ENCODE data around the gene UROC1.

The UROC1 gene

DNA sequence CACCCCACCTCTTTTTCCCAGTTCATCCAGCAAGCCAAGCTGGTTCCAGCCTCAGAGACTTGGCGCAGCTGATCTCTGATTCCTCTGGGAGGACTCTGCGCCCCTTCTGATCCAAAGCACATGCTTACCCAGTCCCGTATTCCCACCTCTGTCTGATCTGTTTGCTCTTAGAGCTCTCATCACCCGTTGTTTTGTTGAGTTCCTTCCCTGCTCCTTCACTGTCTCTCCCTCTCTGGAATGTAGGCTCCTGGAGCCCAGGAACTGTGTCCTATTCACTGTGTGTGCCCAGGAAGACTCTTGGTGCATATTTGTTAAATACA is 40.6 kb downstream of the UROC1 start:
- DNase-seq = no peak

- no peak for DNase-seq
Measured at GRCh38 chr3:126476166-126477060, 41.2 kb downstream of the UROC1 start.

GRCh38 chr3:126475413-126476114 is 42.0 kb downstream of the UROC1 start, which contains the start of gene ZXDC:
Gene ZXDC (minus strand): TSS chr3:126475891. CDS start chr3:126475865, 26 bp downstream.
- peak; percentile 93 to 94 for DNase-seq

DNA sequence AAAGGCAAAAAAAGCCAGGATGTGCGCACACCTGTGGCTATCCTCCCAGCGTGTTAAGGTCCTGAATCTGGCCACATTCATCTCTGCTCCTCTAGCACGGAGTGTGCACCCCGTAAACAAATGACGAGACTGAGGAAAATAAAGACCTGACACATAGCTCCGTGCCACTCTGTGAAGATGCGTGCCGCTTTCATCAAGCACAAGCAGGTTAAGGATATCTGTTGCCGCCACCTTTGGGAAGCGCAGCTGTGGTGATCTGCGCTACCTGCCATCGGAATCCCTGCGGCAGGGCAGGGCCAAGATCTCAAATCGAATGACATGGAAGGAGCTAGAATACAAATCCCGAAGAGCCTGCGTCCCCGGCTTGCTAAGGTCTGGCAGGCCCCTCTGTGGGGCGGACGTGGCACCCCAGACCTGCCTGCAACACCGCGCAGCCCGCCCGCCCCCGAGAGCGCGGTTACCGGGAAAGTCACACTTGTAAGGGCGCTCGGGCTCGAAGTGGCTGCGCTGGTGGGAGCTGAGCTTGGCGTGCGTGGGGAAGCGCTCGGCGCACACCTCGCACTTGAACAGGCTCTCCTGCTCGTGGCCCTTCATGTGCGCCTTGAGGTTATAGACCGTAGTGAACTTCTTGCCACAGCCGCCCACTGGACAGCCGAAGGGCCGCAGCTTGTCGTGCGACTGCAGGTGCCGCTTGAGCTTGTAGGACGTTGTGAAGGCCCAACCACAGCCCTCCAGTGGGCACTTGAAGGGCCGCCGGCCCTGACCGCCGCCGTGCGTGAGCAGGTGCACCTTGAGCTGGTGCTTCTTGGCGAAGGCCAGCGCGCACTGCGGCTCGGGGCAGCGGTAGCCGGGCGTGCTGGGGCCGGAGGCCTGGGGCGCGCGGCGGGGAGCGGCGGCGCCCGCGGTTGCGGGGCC is 42.8 kb downstream of the UROC1 start:
- DNase-seq = peak; percentile 39 to 43

GRCh38 chr3:126473292-126474168 is 44.0 kb downstream of the UROC1 start:
- DNase-seq = no peak

GRCh38 chr3:126472277-126473006 is 45.1 kb downstream of the UROC1 start:
- DNase-seq = peak; percentile 27 to 77

DNA sequence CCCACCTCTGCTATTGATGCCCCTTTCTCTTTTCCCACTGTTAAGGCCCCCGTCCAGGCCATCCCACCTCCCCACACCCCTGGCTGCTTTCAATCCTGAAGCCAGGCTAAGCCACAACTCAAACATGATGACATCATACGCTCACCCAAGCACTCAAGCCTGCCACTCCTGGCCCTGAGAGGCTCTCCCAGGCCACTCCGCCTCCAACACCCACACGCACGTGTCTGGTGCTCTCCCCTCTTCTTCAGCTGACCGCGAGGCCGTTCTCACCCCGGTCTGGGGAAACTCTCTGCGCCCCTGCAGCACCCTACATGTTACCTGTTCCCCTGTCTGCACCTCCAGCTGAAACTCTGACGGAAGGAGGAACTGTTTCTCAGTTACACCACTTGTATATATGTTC is 48.1 kb downstream of the UROC1 start:
- no peak for DNase-seq

DNA sequence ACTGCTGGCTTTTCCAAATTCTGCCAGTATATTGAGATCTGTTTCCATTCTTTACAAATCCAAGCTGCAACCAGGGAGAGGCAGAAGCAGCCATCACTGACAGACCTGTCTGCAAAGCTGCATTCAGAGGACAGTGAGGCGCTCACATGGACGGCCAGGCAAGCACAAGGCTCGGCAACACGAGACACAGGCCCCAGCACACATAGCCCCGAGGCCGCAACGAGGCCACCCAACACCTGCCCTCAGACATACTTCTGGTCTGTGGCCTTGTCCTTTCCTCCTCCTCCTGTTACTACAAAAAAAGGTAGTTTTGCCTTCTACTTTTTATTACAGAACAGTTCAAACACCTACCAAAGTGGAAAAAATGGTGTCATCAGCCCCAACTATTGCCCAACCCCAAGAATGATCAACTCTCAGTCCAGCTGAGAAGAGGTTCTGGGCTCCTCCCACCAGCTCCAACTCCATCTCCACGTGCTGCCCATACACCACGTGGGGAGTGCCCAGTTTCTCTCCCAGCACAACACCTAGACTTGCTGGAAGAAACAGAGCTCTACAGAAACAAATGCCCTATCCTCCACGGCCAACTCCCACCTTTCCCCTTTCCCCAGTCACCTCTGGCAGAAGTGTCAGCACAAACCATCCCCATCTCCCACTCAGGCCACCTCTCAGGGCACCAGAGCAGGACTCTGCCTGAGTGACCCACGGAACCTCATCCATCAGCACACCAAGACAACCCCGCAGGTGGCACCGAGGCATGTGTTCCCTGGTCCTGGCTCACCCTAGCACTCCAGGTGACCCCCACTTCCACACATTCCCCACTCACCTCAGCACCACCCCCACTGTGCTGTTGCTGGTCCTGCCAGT is 49.3 kb downstream of the UROC1 start:
- DNase-seq = no peak

GRCh38 chr3:126467611-126467955 is 50.0 kb downstream of the UROC1 start:
- no peak for DNase-seq

- DNase-seq = no peak
Measured at GRCh38 chr3:126466886-126467610, 50.5 kb downstream of the UROC1 start.

DNA sequence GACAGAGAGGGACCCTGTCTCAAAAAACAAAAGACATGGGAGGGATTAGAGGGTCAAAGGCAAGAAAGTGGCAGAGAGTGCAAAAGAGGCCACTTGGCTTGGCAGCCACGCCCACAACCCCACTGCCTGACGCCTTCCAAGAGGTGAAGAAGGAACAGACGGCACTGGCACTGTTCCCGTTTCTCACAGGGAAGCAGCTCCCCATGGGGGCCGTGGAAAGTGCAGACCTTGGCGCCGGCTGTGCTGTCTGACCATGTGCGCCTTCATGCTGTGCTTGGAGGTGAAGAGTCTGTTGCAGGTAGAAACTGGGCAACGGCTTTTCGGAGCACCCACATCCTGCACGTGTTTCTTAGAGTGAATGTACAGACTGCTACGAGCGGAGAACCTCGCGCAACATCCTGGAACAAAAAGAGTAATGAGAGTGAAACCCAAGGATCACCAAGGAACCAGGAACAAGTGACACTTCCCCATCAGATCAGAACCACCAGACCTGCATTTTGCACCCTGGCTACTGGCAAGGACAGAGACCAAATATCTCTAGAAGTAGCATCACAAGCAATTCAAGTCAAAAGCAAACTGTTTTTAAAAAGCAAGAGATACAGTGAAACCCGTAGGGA is 51.5 kb downstream of the UROC1 start:
- no peak for DNase-seq

- DNase-seq = no peak
Measured at GRCh38 chr3:126464997-126465396, 52.6 kb downstream of the UROC1 start.

DNA sequence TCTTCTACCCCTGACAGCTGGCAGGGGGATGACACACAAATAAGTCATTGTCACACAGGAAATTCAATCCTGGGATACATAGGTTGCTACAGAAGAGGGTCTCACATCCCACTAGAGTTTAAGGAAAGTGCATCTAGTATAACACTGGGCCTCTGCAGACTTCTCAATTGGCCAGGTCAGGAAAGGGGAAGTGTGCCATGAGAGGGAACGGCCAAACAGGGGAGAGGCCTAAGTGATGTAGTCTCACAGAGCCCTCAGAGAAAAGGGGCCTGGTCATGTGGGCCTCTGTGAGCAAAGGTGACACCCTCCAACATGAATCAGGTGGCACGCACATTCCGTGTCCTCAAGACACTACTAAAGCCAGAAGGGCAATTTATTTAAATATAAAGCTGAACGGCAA is 53.1 kb downstream of the UROC1 start:
- no peak for DNase-seq

DNA sequence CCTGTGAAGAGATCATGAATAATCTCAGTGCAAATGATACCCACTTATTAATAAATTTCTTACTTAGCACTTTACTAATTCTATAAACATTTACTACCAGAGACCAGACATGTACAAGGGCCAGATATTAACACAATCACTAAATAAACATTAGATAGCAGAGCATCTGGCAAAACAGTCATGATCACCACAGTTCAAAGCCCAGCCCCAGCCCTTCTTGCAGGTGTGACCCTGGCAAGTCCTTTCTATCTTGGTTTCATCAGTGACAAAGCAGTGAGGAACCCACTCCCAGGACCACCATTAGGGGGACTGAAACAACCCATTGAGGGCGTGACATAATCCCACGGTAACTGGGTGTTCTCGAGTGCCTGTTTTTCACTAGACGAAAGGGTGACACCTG is 53.5 kb downstream of the UROC1 start:
- no peak for DNase-seq

DNA sequence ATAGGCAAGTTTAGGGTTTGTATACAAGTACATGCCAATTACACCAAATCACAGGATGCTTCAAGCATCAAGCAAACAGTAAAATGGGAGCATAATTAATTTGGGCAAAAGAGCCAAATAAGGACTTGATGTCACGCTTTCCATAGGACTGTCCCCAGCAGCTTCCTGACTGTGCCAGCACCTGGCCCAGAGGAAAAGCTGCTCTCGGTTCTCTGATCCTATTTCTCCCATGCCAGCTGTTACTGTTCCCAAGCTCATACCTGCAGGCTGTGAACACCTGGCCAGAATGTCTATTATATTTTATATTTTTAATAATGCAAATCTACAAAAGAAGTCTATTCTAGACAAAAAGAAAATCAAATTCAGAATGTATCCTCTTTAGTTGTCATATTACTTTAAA is 54.1 kb downstream of the UROC1 start:
- no peak for DNase-seq

DNA sequence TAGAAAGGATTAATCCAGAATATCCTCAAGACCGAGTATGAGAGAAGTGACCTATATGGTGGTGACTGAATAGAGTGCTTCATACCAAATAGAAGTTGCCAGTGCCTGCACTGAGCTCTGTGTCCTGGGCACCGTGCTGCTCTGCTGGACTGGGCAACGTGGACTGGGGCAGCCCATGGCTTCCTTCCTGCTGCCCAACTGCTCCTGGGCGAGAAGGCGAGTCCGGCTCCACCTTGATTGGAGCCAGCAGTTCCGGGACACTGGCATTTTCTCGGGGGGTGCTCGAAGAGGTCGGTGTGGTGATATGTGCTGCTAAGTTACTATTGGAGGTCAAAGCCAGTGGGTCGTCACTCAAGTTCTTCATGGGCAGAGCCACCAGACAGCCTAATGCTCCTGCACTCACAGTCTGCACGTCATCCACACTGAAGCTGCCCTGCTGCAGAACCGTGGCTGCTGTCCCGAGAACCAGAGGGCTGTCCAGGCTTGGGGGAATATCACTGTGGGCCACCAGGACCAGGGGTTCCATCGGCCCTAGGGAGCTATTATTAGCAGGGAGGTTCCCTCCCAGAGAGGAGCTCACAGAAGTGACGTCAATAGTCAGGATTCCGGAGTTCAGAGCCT is 56.0 kb downstream of the UROC1 start:
- no peak for DNase-seq

DNA sequence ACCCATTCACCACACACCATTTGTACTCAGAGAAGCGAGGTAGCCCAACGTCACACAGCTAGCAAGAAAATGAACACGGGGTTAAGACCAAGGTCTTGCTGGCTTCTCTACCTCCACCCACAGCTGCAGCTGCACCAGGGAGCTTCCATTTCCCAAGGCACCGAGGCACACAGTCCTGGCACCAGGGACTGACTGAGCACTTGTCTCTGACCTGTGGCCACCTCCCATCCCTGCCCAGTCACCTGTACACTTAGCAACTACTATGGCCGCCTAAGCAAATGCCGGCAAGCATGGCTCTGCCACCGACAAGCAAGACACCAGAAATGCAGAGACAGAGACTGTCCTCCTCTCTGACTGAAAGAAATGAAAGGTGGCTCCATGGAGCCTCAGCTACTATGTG is 57.2 kb downstream of the UROC1 start:
- no peak for DNase-seq

GRCh38 chr3:126459763-126460127 is 57.8 kb downstream of the UROC1 start:
- DNase-seq = no peak

All from CD4-positive, alpha-beta T cell treated with Interleukin-4 for 1 hour (primary cell).